ENCODE measurements around the gene CYB561D1. TPM values are rescaled to one million over a fixed set of nuclear protein-coding genes. Genes with fewer than 3 reads are reported as not detected.

CYB561D1 gene
- total and polyA plus RNA-seq, 10 of the 15 experiments (the other 5 are each of a cell fraction or from before 2014, with no cell fraction given): 0.68 to 9.0 (median 3.3) TPM

DNA sequence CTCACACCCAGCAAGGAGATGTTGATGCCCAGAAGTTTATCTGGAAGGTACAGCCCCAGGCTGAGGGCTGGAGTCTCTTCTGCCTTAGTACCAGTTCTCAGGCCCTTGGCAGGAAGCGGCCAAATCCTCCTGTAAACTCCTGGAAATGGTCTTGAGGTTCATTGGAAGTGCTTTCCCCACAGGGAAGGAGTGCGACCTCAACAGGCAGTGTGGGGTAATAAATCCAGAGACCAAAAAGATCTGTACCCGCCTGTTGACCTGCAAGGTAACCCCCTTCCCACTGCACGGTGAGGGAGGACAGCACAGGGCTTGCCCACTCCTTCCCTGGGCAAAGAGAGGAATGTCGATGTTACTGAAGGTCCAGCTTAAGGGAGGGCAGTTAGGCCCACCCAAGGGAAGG lies 5.7 kb upstream of the CYB561D1 start:
- Histone ChIP-seq H3K36me3 (ENCODE audit: control insufficient read depth in 2 of 2, insufficient read depth in 2 of 2, low read length in 1 of 2) (peaks cover 0 to 4% of the 10 kb centered on the region in 2 experiments), H3K9me3 (replicated peaks; ENCODE audit: control insufficient read depth, insufficient read depth, low read length) (no peaks in the 10 kb centered on the region), H2AFZ (ENCODE audit: control insufficient read depth, low read depth, low read length) (no peak overlapping the region), H3K79me2 (ENCODE audit: control insufficient read depth, insufficient read depth, low read length) (peaks cover 9% of the 10 kb centered on the region), H3K4me2 (ENCODE audit: control insufficient read depth, insufficient read depth) (no peak overlapping the region), H3K27me3 (replicated peaks in 1 of 2; ENCODE audit: control insufficient read depth in 2 of 2, insufficient read depth in 2 of 2, low read length in 1 of 2) (no peaks in the 10 kb centered on the region), H4K20me1 (ENCODE audit: control insufficient read depth, insufficient read depth) (no peaks in the 10 kb centered on the region), H3K4me1 (ENCODE audit: control insufficient read depth, insufficient read depth, low read length) (peaks cover 6% of the 10 kb centered on the region), H3K9ac (ENCODE audit: control insufficient read depth, insufficient read depth, low read length) (no peak overlapping the region), H3K27ac (ENCODE audit: control insufficient read depth, insufficient read depth) (no peak overlapping the region), H3K4me3 (no peak overlapping the region)
- no TSS peak for BruUV-seq (replicated peaks)
- DNase-seq (ENCODE audit: low read depth, low spot score) (no peak), FAIRE-seq (no peak), ATAC-seq (no peak)
- TF ChIP-seq MTA2 (IDR thresholded peaks at IDR 0.05; ENCODE audit: low read depth): no peak
- no peak for TF ChIP-seq BRCA1 (IDR thresholded peaks at IDR 0.05; ENCODE audit: low read depth, low read length)
- no peak for TF ChIP-seq MYB (IDR thresholded peaks at IDR 0.05; ENCODE audit: borderline replicate concordance, low read depth, low read length)
- TF ChIP-seq, protein P1, sequence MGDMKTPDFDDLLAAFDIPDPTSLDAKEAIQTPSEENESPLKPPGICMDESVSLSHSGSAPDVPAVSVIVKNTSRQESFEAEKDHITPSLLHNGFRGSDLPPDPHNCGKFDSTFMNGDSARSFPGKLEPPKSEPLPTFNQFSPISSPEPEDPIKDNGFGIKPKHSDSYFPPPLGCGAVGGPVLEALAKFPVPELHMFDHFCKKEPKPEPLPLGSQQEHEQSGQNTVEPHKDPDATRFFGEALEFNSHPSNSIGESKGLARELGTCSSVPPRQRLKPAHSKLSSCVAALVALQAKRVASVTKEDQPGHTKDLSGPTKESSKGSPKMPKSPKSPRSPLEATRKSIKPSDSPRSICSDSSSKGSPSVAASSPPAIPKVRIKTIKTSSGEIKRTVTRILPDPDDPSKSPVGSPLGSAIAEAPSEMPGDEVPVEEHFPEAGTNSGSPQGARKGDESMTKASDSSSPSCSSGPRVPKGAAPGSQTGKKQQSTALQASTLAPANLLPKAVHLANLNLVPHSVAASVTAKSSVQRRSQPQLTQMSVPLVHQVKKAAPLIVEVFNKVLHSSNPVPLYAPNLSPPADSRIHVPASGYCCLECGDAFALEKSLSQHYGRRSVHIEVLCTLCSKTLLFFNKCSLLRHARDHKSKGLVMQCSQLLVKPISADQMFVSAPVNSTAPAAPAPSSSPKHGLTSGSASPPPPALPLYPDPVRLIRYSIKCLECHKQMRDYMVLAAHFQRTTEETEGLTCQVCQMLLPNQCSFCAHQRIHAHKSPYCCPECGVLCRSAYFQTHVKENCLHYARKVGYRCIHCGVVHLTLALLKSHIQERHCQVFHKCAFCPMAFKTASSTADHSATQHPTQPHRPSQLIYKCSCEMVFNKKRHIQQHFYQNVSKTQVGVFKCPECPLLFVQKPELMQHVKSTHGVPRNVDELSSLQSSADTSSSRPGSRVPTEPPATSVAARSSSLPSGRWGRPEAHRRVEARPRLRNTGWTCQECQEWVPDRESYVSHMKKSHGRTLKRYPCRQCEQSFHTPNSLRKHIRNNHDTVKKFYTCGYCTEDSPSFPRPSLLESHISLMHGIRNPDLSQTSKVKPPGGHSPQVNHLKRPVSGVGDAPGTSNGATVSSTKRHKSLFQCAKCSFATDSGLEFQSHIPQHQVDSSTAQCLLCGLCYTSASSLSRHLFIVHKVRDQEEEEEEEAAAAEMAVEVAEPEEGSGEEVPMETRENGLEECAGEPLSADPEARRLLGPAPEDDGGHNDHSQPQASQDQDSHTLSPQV (IDR thresholded peaks at IDR 0.05): no peak
- TF ChIP-seq, protein P2, sequence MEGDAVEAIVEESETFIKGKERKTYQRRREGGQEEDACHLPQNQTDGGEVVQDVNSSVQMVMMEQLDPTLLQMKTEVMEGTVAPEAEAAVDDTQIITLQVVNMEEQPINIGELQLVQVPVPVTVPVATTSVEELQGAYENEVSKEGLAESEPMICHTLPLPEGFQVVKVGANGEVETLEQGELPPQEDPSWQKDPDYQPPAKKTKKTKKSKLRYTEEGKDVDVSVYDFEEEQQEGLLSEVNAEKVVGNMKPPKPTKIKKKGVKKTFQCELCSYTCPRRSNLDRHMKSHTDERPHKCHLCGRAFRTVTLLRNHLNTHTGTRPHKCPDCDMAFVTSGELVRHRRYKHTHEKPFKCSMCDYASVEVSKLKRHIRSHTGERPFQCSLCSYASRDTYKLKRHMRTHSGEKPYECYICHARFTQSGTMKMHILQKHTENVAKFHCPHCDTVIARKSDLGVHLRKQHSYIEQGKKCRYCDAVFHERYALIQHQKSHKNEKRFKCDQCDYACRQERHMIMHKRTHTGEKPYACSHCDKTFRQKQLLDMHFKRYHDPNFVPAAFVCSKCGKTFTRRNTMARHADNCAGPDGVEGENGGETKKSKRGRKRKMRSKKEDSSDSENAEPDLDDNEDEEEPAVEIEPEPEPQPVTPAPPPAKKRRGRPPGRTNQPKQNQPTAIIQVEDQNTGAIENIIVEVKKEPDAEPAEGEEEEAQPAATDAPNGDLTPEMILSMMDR (IDR thresholded peaks at IDR 0.05 in 2 of 3, conservative IDR thresholded peaks at IDR 0.05 in 1 of 3; ENCODE audit: control insufficient read depth in 2 of 3, extremely low read depth in 1 of 3, insufficient read depth in 1 of 3, low read depth in 3 of 3, low read length in 3 of 3): peak in 1 of 3 experiments; percentile 3; a peak in 1 of 6 replicates
- TF ChIP-seq POLR2AphosphoS5 (IDR thresholded peaks at IDR 0.05; ENCODE audit: low read length): 0 out of 2 replicates have a peak, but pooled peaks have one; percentile 32
- TF ChIP-seq, protein P3, sequence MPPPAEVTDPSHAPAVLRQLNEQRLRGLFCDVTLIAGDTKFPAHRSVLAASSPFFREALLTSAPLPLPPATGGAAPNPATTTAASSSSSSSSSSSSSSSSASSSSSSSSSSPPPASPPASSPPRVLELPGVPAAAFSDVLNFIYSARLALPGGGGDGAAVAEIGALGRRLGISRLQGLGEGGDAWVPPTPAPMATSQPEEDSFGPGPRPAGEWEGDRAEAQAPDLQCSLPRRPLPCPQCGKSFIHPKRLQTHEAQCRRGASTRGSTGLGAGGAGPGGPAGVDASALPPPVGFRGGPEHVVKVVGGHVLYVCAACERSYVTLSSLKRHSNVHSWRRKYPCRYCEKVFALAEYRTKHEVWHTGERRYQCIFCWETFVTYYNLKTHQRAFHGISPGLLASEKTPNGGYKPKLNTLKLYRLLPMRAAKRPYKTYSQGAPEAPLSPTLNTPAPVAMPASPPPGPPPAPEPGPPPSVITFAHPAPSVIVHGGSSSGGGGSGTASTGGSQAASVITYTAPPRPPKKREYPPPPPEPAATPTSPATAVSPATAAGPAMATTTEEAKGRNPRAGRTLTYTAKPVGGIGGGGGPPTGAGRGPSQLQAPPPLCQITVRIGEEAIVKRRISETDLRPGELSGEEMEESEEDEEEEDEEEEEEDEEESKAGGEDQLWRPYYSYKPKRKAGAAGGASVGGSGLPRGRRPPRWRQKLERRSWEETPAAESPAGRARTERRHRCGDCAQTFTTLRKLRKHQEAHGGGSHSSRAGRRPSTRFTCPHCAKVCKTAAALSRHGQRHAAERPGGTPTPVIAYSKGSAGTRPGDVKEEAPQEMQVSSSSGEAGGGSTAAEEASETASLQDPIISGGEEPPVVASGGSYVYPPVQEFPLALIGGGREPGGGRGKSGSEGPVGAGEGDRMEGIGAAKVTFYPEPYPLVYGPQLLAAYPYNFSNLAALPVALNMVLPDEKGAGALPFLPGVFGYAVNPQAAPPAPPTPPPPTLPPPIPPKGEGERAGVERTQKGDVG (CRISPR knock-in tag; IDR thresholded peaks at IDR 0.05): no peak
- no peak for TF ChIP-seq BMI1 (IDR thresholded peaks at IDR 0.05; ENCODE audit: borderline replicate concordance)
- TF ChIP-seq RAD51 (IDR thresholded peaks at IDR 0.05): no peak
- no peak for TF ChIP-seq ATF7 (IDR thresholded peaks at IDR 0.05; ENCODE audit: low read depth)
- intact Hi-C loops (cut with micrococcal nuclease; ENCODE audit: unreplicated experiment): no loop called here
- POLR2A ChIA-PET: no interaction called here
- CTCF ChIA-PET: interaction anchor here (14.1 to 26.7 kb wide), 2 partner anchors 23 to 44 kb away, joined by 240 to 1280 read pairs; partner anchors contain the start of genes AMIGO1 and GPR61
- RAD21 ChIA-PET (ENCODE audit: unreplicated experiment): interaction anchor here (13.4 kb wide), 1 partner anchor 43 kb away, joined by 422 read pairs; no protein-coding TSS in a partner anchor
- in situ Hi-C loops (cut with MboI): loop anchor here (5.0 kb wide), 1 partner anchor 134 kb away; no protein-coding TSS in a partner anchor
- SMC1A ChIA-PET (ENCODE audit: uncharacterized antibody, unreplicated experiment): interaction anchor here (14.4 kb wide), 1 partner anchor 43 kb away, joined by 431 read pairs; no protein-coding TSS in a partner anchor
- whole genome bisulfite sequencing (ENCODE audit: insufficient coverage, insufficient replicate concordance, low lambda C conversion rate, missing lambda C conversion rate): 63% methylated on average over 5 of the region's 5 CpGs
